Loucy (cell line): Measurements from ENCODE around the gene KLHDC9.

ENCODE experiments used
- H2AFZ ChIP-seq: fragments of 200-600 bp; sonication (generic); 2 replicates; pipeline ENCODE4 v1.6.0; 2016; ENCODE audit warnings: antibody characterized with exemption, mild to moderate bottlenecking, low read length, moderate library complexity
- H3F3A ChIP-seq: fragments of 200-600 bp; 2 replicates; pipeline ENCODE4 v1.6.0; 2016; ENCODE audit warnings: antibody characterized with exemption, low read depth, mild to moderate bottlenecking
- H3K27me3 ChIP-seq: fragments of 200-600 bp; sonication (generic); 2 replicates; pipeline ENCODE4 v1.6.1; 2014; ENCODE audit warnings: low read length, mild to moderate bottlenecking; ENCODE audit not compliant: insufficient read depth, poor library complexity, severe bottlenecking
- H3K36me3 ChIP-seq: fragments of 200-600 bp; sonication (generic); 2 replicates; pipeline ENCODE4 v1.6.1; 2016; ENCODE audit warnings: low read length; ENCODE audit not compliant: insufficient read depth
- H3K4me1 ChIP-seq: fragments of 200-600 bp; sonication (generic); 2 replicates; pipeline ENCODE4 v1.5.1; 2014; ENCODE audit warnings: low read length, mild to moderate bottlenecking; ENCODE audit not compliant: insufficient read depth, poor library complexity, severe bottlenecking
- H3K4me2 ChIP-seq: fragments of 200-600 bp; sonication (generic); 2 replicates; pipeline ENCODE4 v1.6.0; 2014; ENCODE audit warnings: antibody characterized with exemption, low read length, low read depth, mild to moderate bottlenecking; ENCODE audit not compliant: poor library complexity, severe bottlenecking
- H3K4me3 ChIP-seq: fragments of 200-600 bp; sonication (generic); 2 replicates; pipeline ENCODE4 v1.5.1; 2014; ENCODE audit warnings: low read length, mild to moderate bottlenecking, mixed read lengths; ENCODE audit not compliant: poor library complexity, severe bottlenecking
- H3K79me2 ChIP-seq: fragments of 200-600 bp; sonication (generic); 2 replicates; pipeline ENCODE4 v1.6.1; 2014; ENCODE audit warnings: low read length; ENCODE audit not compliant: insufficient read depth
- H3K9ac ChIP-seq: fragments of 200-600 bp; sonication (generic); 2 replicates; pipeline ENCODE4 v1.6.0; 2014; ENCODE audit warnings: mild to moderate bottlenecking, low read depth, low read length, moderate library complexity; ENCODE audit not compliant: poor library complexity, severe bottlenecking
- H3K9me2 ChIP-seq: fragments of 200-600 bp; sonication (generic); replicated peaks from 2 replicates; pipeline ENCODE4 v1.6.1; 2016; ENCODE audit warnings: low read depth, low read length, mixed read lengths
- H3K9me3 ChIP-seq: fragments of 200-600 bp; sonication (generic); 2 replicates; pipeline ENCODE4 v1.6.1; 2014; ENCODE audit warnings: mild to moderate bottlenecking, antibody characterized with exemption, low read length, low read depth; ENCODE audit not compliant: insufficient read depth
- H4K20me1 ChIP-seq: fragments of 200-600 bp; sonication (generic); 2 replicates; pipeline ENCODE4 v1.6.0; 2014; ENCODE audit warnings: antibody characterized with exemption, low read length, mild to moderate bottlenecking; ENCODE audit not compliant: insufficient read depth, poor library complexity, severe bottlenecking
- CTCF ChIP-seq: fragments of 200-600 bp; sonication (generic); conservative IDR thresholded peaks from 2 replicates; pipeline ENCODE4 v1.5.1; 2014; ENCODE audit warnings: mild to moderate bottlenecking, antibody characterized with exemption, low read length
- EZH2phosphoT487 ChIP-seq: fragments of 200-600 bp; IDR thresholded peaks from 2 replicates; pipeline ENCODE4 v1.6.1; 2018; ENCODE audit warnings: antibody characterized with exemption, mild to moderate bottlenecking, moderate library complexity, borderline replicate concordance

KLHDC9 gene

GRCh38 chr1:161098210-161099068 lies at the start of gene KLHDC9:
KLHDC9 (plus strand) TSS chr1:161098361; CDS start chr1:161098536, 175 bp downstream.
- Histone ChIP-seq H3K36me3 (peaks cover 31% of the 10 kb centered on the region; the same call in 1 of the 2 replicates), H3K4me3 (no peak within 1 kb of the TSS), H3K9ac (peak within 1 kb of the TSS; percentile 8), H3K79me2 (peaks cover 6% of the 10 kb centered on the region; the same call in 1 of the 2 replicates), H3K4me1 (peaks cover 3% of the 10 kb centered on the region), H3K9me2 (no peaks in the 10 kb centered on the region), H3K4me2 (no peak within 1 kb of the TSS), H3K27me3 (no peaks in the 10 kb centered on the region), H3F3A (no peaks in the 10 kb centered on the region), H2AFZ (peak within 1 kb of the TSS; percentile 48; the same call in 1 of the 2 replicates), H3K9me3 (no peaks in the 10 kb centered on the region), H4K20me1 (peaks cover 4% of the 10 kb centered on the region)
- no peak for TF ChIP-seq CTCF
- TF ChIP-seq EZH2phosphoT487, result no peak

- Histone ChIP-seq H3K4me3 (no peak overlapping the region), H3F3A (no peaks in the 10 kb centered on the region), H2AFZ (no peak overlapping the region), H3K9me3 (no peaks in the 10 kb centered on the region), H3K36me3 (peaks cover 50% of the 10 kb centered on the region; the same call in 1 of the 2 replicates), H3K9me2 (no peaks in the 10 kb centered on the region), H4K20me1 (no peaks in the 10 kb centered on the region), H3K4me1 (peaks cover 12% of the 10 kb centered on the region), H3K79me2 (peaks cover 9% of the 10 kb centered on the region), H3K27me3 (no peaks in the 10 kb centered on the region), H3K9ac (no peak overlapping the region), H3K4me2 (no peak overlapping the region)
- TF ChIP-seq EZH2phosphoT487, result no peak
- no peak for TF ChIP-seq CTCF
Observed at GRCh38 chr1:161048949-161049722, 49.0 kb upstream of the KLHDC9 start.

GRCh38 chr1:161051219-161051618 lies 46.9 kb upstream of the KLHDC9 start:
- no peak overlapping the region for H2AFZ ChIP-seq

More at GRCh38 chr1:161051219-161051618, 46.9 kb upstream of the KLHDC9 start:
- Histone ChIP-seq H3K4me3 (no peak overlapping the region), H3K36me3 (peaks cover 66% of the 10 kb centered on the region; the same call in 1 of the 2 replicates), H3F3A (no peaks in the 10 kb centered on the region), H3K4me1 (peaks cover 8% of the 10 kb centered on the region), H4K20me1 (peaks cover 4% of the 10 kb centered on the region), H3K9me2 (no peaks in the 10 kb centered on the region), H3K9me3 (no peaks in the 10 kb centered on the region), H3K4me2 (no peak overlapping the region), H3K79me2 (peaks cover 3% of the 10 kb centered on the region; the same call in 1 of the 2 replicates), H3K9ac (no peak overlapping the region), H3K27me3 (no peaks in the 10 kb centered on the region)
- no peak for TF ChIP-seq CTCF
- no peak for TF ChIP-seq EZH2phosphoT487
